Vagina (tissue), 2 donors: ENCODE data around the gene DUSP18. TPM values are rescaled to one million over a fixed set of nuclear protein-coding genes. Genes with fewer than 3 reads are reported as not detected.

Source experiments
- DNase-seq, 2 donors: peaks; one replicate each; pipeline ENCODE4 v3.0.0-alpha.2; 2017; ENCODE audit errors: extremely low spot score in 2 of 2
- H3K27ac ChIP-seq: fragments of 200-600 bp; sonication (generic); one replicate; pipeline ENCODE4 v1.5.1; 2019
- H3K27me3 ChIP-seq: fragments of 200-600 bp; sonication (generic); one replicate; pipeline ENCODE4 v1.5.1; 2019
- H3K36me3 ChIP-seq, 2 donors: fragments of 200-600 bp; sonication (generic); one replicate each; pipeline ENCODE4 v1.5.1; 2017 to 2019
- H3K4me1 ChIP-seq: fragments of 200-600 bp; sonication (generic); one replicate; pipeline ENCODE4 v1.5.1; 2019
- H3K4me3 ChIP-seq, 2 donors: fragments of 200-600 bp; sonication (generic); 1 replicate in 1 of 2; 2 replicates in 1 of 2; pipeline ENCODE4 v1.5.1; 2016 to 2019
- H3K9me3 ChIP-seq: fragments of 200-600 bp; sonication (generic); one replicate; pipeline ENCODE4 v1.5.1; 2019
- POLR2A ChIP-seq, 2 donors: fragments of 450-650 bp; IDR thresholded peaks; one replicate each; pipeline ENCODE4 v1.6.1; 2017; ENCODE audit warnings: antibody characterized with exemption in 2 of 2, mild to moderate bottlenecking in 2 of 2, moderate library complexity in 2 of 2
- POLR2AphosphoS5 ChIP-seq, 2 donors: sonication (generic); formaldehyde crosslinking; IDR thresholded peaks; one replicate each; pipeline ENCODE4 v1.9.0; 2017; ENCODE audit warnings: antibody characterized with exemption in 2 of 2, mild to moderate bottlenecking in 2 of 2, low read depth in 1 of 2; ENCODE audit not compliant: insufficient read depth in 1 of 2
- intact Hi-C: fragments of 100-400 bp; cut with DNase I; formaldehyde crosslinking; loops from one replicate; pipeline ENCODE4 v1.15.1; 2023
- total RNA-seq: library from RNA; depleted of rRNA; stranded (reverse); fragments of >200 nt; gene quantifications from one replicate; pipeline ENCODE4 v1.2.3, GENCODE V29; 2016
- TF ChIP-seq, protein P1 (sequence below), 3 experiments: fragments of 450-650 bp in 2 of 3; fragments of 200-600 bp in 1 of 3; sonication (generic) in 1 of 3; IDR thresholded peaks; one replicate each; pipeline ENCODE4 v1.5.1; 2017 to 2019; ENCODE audit warnings: antibody characterized with exemption in 3 of 3, mild to moderate bottlenecking in 2 of 3, moderate library complexity in 2 of 3

The DUSP18 gene
- total RNA-seq, 1 donor from 2014 or later, result 7.4 TPM

DNA sequence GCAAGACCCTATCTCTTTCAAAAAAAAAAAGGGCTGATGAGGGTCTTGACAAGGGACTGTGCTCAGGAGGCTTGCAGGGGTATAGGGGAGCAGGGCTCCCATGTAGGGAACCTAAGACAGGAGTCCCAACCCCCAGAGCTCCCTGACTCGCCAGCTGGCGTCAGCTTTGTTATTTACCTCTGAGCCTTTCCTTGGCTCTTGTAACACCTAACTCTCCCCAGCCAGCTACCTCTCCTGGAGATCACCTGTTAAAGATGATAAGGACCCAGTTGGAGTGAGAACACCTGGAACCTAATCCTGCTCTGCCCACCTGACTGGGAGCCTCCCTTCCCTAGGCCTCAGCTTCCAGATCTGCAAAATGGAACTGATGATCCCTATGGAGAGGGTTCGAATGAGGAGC lies 18.9 kb downstream of the DUSP18 start:
- TF ChIP-seq POLR2A (IDR thresholded peaks at IDR 0.05) (no peak), POLR2AphosphoS5 (IDR thresholded peaks at IDR 0.05; ENCODE audit: insufficient read depth in 1 of 2, low read depth in 1 of 2) (no peak)
- TF ChIP-seq, protein P1, sequence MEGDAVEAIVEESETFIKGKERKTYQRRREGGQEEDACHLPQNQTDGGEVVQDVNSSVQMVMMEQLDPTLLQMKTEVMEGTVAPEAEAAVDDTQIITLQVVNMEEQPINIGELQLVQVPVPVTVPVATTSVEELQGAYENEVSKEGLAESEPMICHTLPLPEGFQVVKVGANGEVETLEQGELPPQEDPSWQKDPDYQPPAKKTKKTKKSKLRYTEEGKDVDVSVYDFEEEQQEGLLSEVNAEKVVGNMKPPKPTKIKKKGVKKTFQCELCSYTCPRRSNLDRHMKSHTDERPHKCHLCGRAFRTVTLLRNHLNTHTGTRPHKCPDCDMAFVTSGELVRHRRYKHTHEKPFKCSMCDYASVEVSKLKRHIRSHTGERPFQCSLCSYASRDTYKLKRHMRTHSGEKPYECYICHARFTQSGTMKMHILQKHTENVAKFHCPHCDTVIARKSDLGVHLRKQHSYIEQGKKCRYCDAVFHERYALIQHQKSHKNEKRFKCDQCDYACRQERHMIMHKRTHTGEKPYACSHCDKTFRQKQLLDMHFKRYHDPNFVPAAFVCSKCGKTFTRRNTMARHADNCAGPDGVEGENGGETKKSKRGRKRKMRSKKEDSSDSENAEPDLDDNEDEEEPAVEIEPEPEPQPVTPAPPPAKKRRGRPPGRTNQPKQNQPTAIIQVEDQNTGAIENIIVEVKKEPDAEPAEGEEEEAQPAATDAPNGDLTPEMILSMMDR (IDR thresholded peaks at IDR 0.05), result no peak
- no peak for DNase-seq
- no peaks in the 10 kb centered on the region for H3K4me1 ChIP-seq
- H3K9me3 ChIP-seq, result no peaks in the 10 kb centered on the region
- H3K27me3 ChIP-seq, result no peaks in the 10 kb centered on the region
- intact Hi-C loops, result no loop called here
- H3K36me3 ChIP-seq, result no peaks in the 10 kb centered on the region
- H3K4me3 ChIP-seq, result no peak overlapping the region
- no peak overlapping the region for H3K27ac ChIP-seq

- no peak for DNase-seq
- no peaks in the 10 kb centered on the region for H3K27me3 ChIP-seq
- no peaks in the 10 kb centered on the region for H3K9me3 ChIP-seq
- H3K4me1 ChIP-seq, result no peaks in the 10 kb centered on the region
- no peak for TF ChIP-seq POLR2A (IDR thresholded peaks at IDR 0.05)
- no peak for TF ChIP-seq POLR2AphosphoS5 (IDR thresholded peaks at IDR 0.05; ENCODE audit: insufficient read depth in 1 of 2, low read depth in 1 of 2)
- TF ChIP-seq, protein P1 (IDR thresholded peaks at IDR 0.05), result no peak
- H3K27ac ChIP-seq, result no peak overlapping the region
- H3K36me3 ChIP-seq, result no peaks in the 10 kb centered on the region
- H3K4me3 ChIP-seq, result no peak overlapping the region
- intact Hi-C loops, result no loop called here
These were observed 20.1 kb downstream of the DUSP18 start for GRCh38 chr22:30647536-30647935.

GRCh38 chr22:30646518-30647160 lies 21.0 kb downstream of the DUSP18 start:
- Histone ChIP-seq H3K27ac (no peak overlapping the region), H3K9me3 (no peaks in the 10 kb centered on the region), H3K4me3 (no peak overlapping the region), H3K4me1 (no peaks in the 10 kb centered on the region), H3K27me3 (no peaks in the 10 kb centered on the region), H3K36me3 (peaks cover 0 to 3% of the 10 kb centered on the region in 2 donors)
- intact Hi-C loops, result no loop called here
- TF ChIP-seq, protein P1 (IDR thresholded peaks at IDR 0.05), result no peak
- no peak for TF ChIP-seq POLR2AphosphoS5 (IDR thresholded peaks at IDR 0.05; ENCODE audit: insufficient read depth in 1 of 2, low read depth in 1 of 2)
- TF ChIP-seq POLR2A (IDR thresholded peaks at IDR 0.05), result no peak
- DNase-seq, result no peak

GRCh38 chr22:30643055-30643875 lies 24.4 kb downstream of the DUSP18 start:
- intact Hi-C loops, result no loop called here
- H3K27ac ChIP-seq, result no peak overlapping the region
- H3K36me3 ChIP-seq, result peaks cover 0 to 3% of the 10 kb centered on the region in 2 donors
- no peaks in the 10 kb centered on the region for H3K27me3 ChIP-seq
- H3K4me1 ChIP-seq, result no peaks in the 10 kb centered on the region
- TF ChIP-seq, protein P1 (IDR thresholded peaks at IDR 0.05), result no peak
- TF ChIP-seq POLR2AphosphoS5 (IDR thresholded peaks at IDR 0.05; ENCODE audit: insufficient read depth in 1 of 2, low read depth in 1 of 2) (no peak), POLR2A (IDR thresholded peaks at IDR 0.05) (no peak)
- DNase-seq, result no peak
- H3K4me3 ChIP-seq, result no peak overlapping the region
- H3K9me3 ChIP-seq, result no peaks in the 10 kb centered on the region
